K562 (cell line): ENCODE data around the gene ZNF547. TPM values are rescaled to one million over a fixed set of nuclear protein-coding genes. Genes with fewer than 3 reads are reported as not detected.

Experiments
- ATAC-seq: fragments of 200-7000 bp; cut with Tn5 transposase; 3 replicates; pipeline ENCODE4 v1.9.1; 2020; ENCODE audit warnings: moderate library complexity
- BruUV-seq: library from RNA; stranded (reverse); fragments of 400-500 nt; replicated peaks from 2 replicates; lab custom pipeline; 2021; lab: Mats Ljungman, UMichigan
- CTCF ChIA-PET: fragments of 300-600 bp; formaldehyde crosslinking; extraction: SDS; loops from one replicate; lab custom pipeline; 2021; ENCODE audit warnings: low intra/inter-chr PET ratio; lab: Yijun Ruan, JAX
- POLR2A ChIA-PET: fragments of 300-600, 350-650 bp; sonication (Branson Sonifier 250); formaldehyde crosslinking; extraction: SDS; loops from one replicate; lab custom pipeline; 2021; ENCODE audit warnings: antibody characterized with exemption, inconsistent platforms; lab: Yijun Ruan, JAX
- DNase-seq, 4 experiments: peaks; one replicate each; pipeline versions ENCODE4 v3.0.0 to v3.0.0-alpha.2; 2011 to 2018; ENCODE audit warnings: low spot score in 3 of 4, mixed read lengths in 3 of 4; ENCODE audit errors: extremely low read depth in 1 of 4
- FAIRE-seq: peaks from 2 replicates; lab custom pipeline; 2011; peaks lifted over from hg19 to GRCh38; lab: Jason Lieb, UNC
- H2AFZ ChIP-seq: 2 replicates; pipeline ENCODE4 v1.6.0; 2011; ENCODE audit warnings: low read depth, low read length, control low read depth, inconsistent platforms
- H3K27ac ChIP-seq: fragments of 200-600 bp; 3 replicates; pipeline ENCODE4 v1.8.0; 2011; ENCODE audit warnings: low read depth, mild to moderate bottlenecking, control low read depth, inconsistent platforms, low read length, moderate library complexity, mixed read lengths; ENCODE audit errors: extremely low read depth
- H3K27me3 ChIP-seq, 2 experiments: fragments of 300-600 bp in 1 of 2; 2 replicates in 1 of 2; 3 replicates in 1 of 2; pipeline versions ENCODE4 v1.6.0 to v1.8.0; 2011; ENCODE audit warnings: inconsistent platforms in 2 of 2, low read length in 2 of 2, mild to moderate bottlenecking in 1 of 2, mixed read lengths in 1 of 2, moderate library complexity in 1 of 2; ENCODE audit not compliant: control insufficient read depth in 2 of 2, insufficient read depth in 2 of 2
- H3K36me3 ChIP-seq: fragments of 300-600 bp; 3 replicates; pipeline ENCODE4 v1.8.0; 2011; ENCODE audit warnings: mild to moderate bottlenecking, low read length, inconsistent platforms; ENCODE audit not compliant: control insufficient read depth, insufficient read depth
- H3K4me1 ChIP-seq, 2 experiments: fragments of 200-600 bp in 1 of 2; replicated peaks in 1 of 2; 2 replicates in 1 of 2; 3 replicates in 1 of 2; pipeline versions ENCODE4 v1.5.1 to v1.8.0; 2011; ENCODE audit warnings: inconsistent platforms in 2 of 2, low read length in 2 of 2, mild to moderate bottlenecking in 1 of 2, mixed read lengths in 1 of 2, moderate library complexity in 1 of 2; ENCODE audit not compliant: control insufficient read depth in 2 of 2, insufficient read depth in 2 of 2
- H3K4me2 ChIP-seq: 2 replicates; pipeline ENCODE4 v1.6.1; 2011; ENCODE audit warnings: low read length, control low read depth, inconsistent platforms, mixed read lengths; ENCODE audit not compliant: insufficient read depth
- H3K4me3 ChIP-seq: fragments of 200-600 bp; sonication (generic), shearing (Covaris generic); 2 replicates; pipeline ENCODE4 v1.5.1; 2016; ENCODE audit warnings: control low read depth, inconsistent platforms
- H3K79me2 ChIP-seq: fragments of 200-600 bp; 3 replicates; pipeline ENCODE4 v1.8.0; 2011; ENCODE audit warnings: low read length, inconsistent platforms; ENCODE audit not compliant: control insufficient read depth, insufficient read depth
- H3K9ac ChIP-seq, 2 experiments: 2 replicates each; pipeline versions ENCODE4 v1.6.0 to v1.6.1; 2011; ENCODE audit warnings: low read depth in 2 of 2, low read length in 2 of 2, control low read depth in 1 of 2, inconsistent platforms in 1 of 2, mild to moderate bottlenecking in 1 of 2, mixed read lengths in 1 of 2; ENCODE audit not compliant: insufficient read depth in 1 of 2
- H3K9me1 ChIP-seq: one replicate; pipeline ENCODE4 v1.6.0; 2011; ENCODE audit warnings: inconsistent platforms, mild to moderate bottlenecking, low read length, moderate library complexity; ENCODE audit not compliant: control insufficient read depth, insufficient read depth
- H3K9me3 ChIP-seq: replicated peaks from 2 replicates; pipeline ENCODE4 v1.5.1; 2011; ENCODE audit warnings: low read depth, low read length, inconsistent platforms; ENCODE audit not compliant: control insufficient read depth, insufficient read depth
- H4K20me1 ChIP-seq: replicated peaks from 2 replicates; pipeline ENCODE4 v1.6.1; 2011; ENCODE audit warnings: low read length, inconsistent platforms, mixed read lengths; ENCODE audit not compliant: control insufficient read depth, insufficient read depth
- BHLHE40 ChIP-seq: IDR thresholded peaks from 2 replicates; pipeline ENCODE4 v1.6.1; 2011; ENCODE audit warnings: low read length, improper control_type of control experiment
- C11orf30 ChIP-seq: fragments of 450-650 bp; IDR thresholded peaks from 2 replicates; pipeline ENCODE4 v1.6.1; 2016; ENCODE audit warnings: low read depth, mild to moderate bottlenecking
- CBX1 ChIP-seq: sonication (generic); IDR thresholded peaks from 2 replicates; pipeline ENCODE4 v1.6.1; 2016; ENCODE audit warnings: antibody characterized with exemption, low read depth, mild to moderate bottlenecking
- E2F3 ChIP-seq: fragments of 250-450 bp; sonication (Bioruptor Pico); IDR thresholded peaks from 2 replicates; pipeline ENCODE4 v1.4.0; 2020; ENCODE audit warnings: mild to moderate bottlenecking
- ETS2 ChIP-seq: IDR thresholded peaks from 2 replicates; pipeline ENCODE4 v1.6.1; 2016; ENCODE audit warnings: borderline replicate concordance, missing genetic modification characterization, mild to moderate bottlenecking, moderate library complexity, missing compliant biosample characterization; ENCODE audit not compliant: poor library complexity, severe bottlenecking
- IRF1 ChIP-seq: sonication (generic); formaldehyde crosslinking; IDR thresholded peaks from 2 replicates; pipeline ENCODE4 v1.8.0; 2022; ENCODE audit warnings: missing genetic modification reagents, mild to moderate bottlenecking, borderline replicate concordance
- JUN ChIP-seq, 2 experiments: sonication (generic) in 1 of 2; formaldehyde crosslinking in 1 of 2; IDR thresholded peaks; 2 replicates each; pipeline versions ENCODE4 v1.6.1 to v1.8.0; 2012 to 2022; ENCODE audit warnings: borderline replicate concordance in 2 of 2, mild to moderate bottlenecking in 2 of 2, improper control_type of control experiment in 1 of 2, low read depth in 1 of 2, low read length in 1 of 2, missing genetic modification reagents in 1 of 2
- OTX1 ChIP-seq: fragments of 450-650 bp; formaldehyde crosslinking; IDR thresholded peaks from 2 replicates; pipeline ENCODE4 v1.4.0; 2022; ENCODE audit warnings: mild to moderate bottlenecking
- RBFOX2 ChIP-seq: fragments of 200-400 bp; formaldehyde crosslinking; IDR thresholded peaks from 2 replicates; pipeline ENCODE4 v1.6.1; 2017; ENCODE audit warnings: low read depth, mild to moderate bottlenecking, low read length, moderate library complexity
- RFX7 ChIP-seq: fragments of 250-450 bp; sonication (Bioruptor Pico); IDR thresholded peaks from 2 replicates; pipeline ENCODE4 v1.5.1; 2021; ENCODE audit warnings: mild to moderate bottlenecking
- SMARCB1 ChIP-seq: IDR thresholded peaks from 2 replicates; pipeline ENCODE4 v1.6.1; 2011; ENCODE audit warnings: improper control_type of control experiment, low read depth; ENCODE audit not compliant: insufficient read length
- STAG1 ChIP-seq: sonication (generic); formaldehyde crosslinking; IDR thresholded peaks from 2 replicates; pipeline ENCODE4 v1.5.0; 2020; ENCODE audit warnings: missing genetic modification reagents, borderline replicate concordance
- TSC22D4 ChIP-seq: fragments of 450-650 bp; IDR thresholded peaks from 2 replicates; pipeline ENCODE4 v1.6.1; 2016; ENCODE audit warnings: missing genetic modification characterization, missing biosample characterization, control low read depth
- USF2 ChIP-seq: sonication (generic); formaldehyde crosslinking; IDR thresholded peaks from 2 replicates; pipeline ENCODE4 v1.5.0; 2020; ENCODE audit warnings: missing genetic modification reagents
- WGBS: fragments of 100-300 bp; shearing (Covaris generic); methylation state at CpG from one replicate; pipeline ENCODE4 v1.1.6; 2016; ENCODE audit warnings: low coverage, mixed read lengths; ENCODE audit not compliant: insufficient coverage; ENCODE audit errors: missing lambda C conversion rate; 5-methylcytosine and 5-hydroxymethylcytosine counted together
- in situ Hi-C: fragments of 300-500 bp; cut with MboI; formaldehyde crosslinking; loops from 4 replicates; pipeline ENCODE4 v1.15.0; 2018; ENCODE audit warnings: inconsistent platforms, mixed read lengths
- intact Hi-C: fragments of 100-400 bp; cut with micrococcal nuclease; formaldehyde crosslinking; loops from 2 replicates; pipeline ENCODE4 v1.14.2; 2022
- polyA plus RNA-seq, 8 experiments: library from polyadenylated mRNA; depleted of rRNA in 4 of 8; stranded (reverse) in 5 of 8; unstranded in 3 of 8; fragments of >200 nt; fragmentation: Nextera tagmentation in 2 of 8; fragmentation: Illumina TruSeq in 1 of 8; extraction: Ambion mirVana in 2 of 8; extraction: Trizol in 1 of 8; gene quantifications; 2 replicates each; pipeline versions ENCODE4 v1.2.1 to v1.2.3, GENCODE V29; 2011 to 2014; ENCODE audit warnings: inconsistent platforms in 1 of 8, missing spikeins in 1 of 8
- total RNA-seq, 7 experiments: library from RNA; depleted of rRNA in 6 of 7; stranded (reverse); fragments of >200 nt in 6 of 7; fragmentation: Illumina TruSeq in 2 of 7; extraction: Trizol in 2 of 7; gene quantifications; 2 replicates each; pipeline versions ENCODE4 v1.2.1 to v1.2.3, GENCODE V29; 2011 to 2021; ENCODE audit warnings: low replicate concordance in 1 of 7
- TF ChIP-seq, protein P1 (sequence below): fragments of 450-650 bp; formaldehyde crosslinking; IDR thresholded peaks from 2 replicates; pipeline ENCODE4 v1.4.0; 2022; ENCODE audit warnings: missing genetic modification characterization
- TF ChIP-seq, protein P2 (sequence below): fragments of 450-650 bp; IDR thresholded peaks from 2 replicates; pipeline ENCODE4 v1.6.1; 2016; ENCODE audit warnings: borderline replicate concordance

Gene ZNF547
- total and polyA plus RNA-seq, 9 of the 15 experiments (the other 6 are each of a cell fraction or from before 2014, with no cell fraction given), result 0.03 to 0.96 (median 0.30) TPM

DNA sequence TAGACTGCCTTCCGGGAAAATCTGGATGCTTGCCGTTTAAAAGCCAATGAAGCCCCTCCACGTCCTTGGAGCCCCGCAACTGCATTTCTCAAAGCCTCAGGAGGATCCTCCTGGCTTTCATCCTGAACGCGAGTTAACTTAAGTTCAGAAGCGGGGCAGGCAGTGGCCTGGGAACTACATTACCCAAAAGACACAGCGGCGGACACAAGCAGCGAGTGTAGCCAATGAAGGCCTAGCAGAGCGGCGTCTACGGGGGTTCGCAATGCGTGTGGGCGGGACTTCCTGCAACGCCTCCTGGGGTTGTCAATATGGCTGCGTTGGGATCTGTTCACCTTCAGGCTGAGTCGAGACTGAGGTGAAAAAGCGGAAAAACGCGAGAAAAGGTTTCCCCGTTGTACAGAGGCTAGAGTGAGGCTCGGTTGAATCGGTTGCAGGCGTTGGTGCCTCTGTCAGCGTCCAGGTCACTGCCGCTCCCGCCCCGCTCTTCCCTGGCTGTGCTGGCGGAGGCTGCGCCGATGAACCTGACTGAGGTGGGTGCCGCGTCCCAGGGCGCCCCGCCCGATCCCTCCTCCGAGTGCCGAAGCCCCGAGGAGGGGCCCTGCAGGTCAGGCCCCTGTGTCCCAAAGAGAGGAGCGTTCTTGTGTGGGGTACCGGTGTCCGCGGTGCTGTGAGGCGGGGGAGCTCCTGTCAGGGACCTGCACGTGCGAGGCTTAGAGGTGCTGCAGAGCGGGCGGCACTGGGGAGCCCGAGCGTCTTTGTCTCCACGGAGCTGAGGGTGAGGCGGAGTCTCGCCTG, 47.7 kb downstream of the ZNF547 start, which contains the start of gene ZNF17:
Gene ZNF17 (plus strand): TSS at position 285 of the 795 bp plus-strand sequence. CDS start 2,455 bp downstream, outside the sequence.
- peak within 1 kb of the TSS; percentile 59 for H3K27ac ChIP-seq
- H3K4me3 ChIP-seq, result peak within 1 kb of the TSS; percentile 98
- H3K9ac ChIP-seq, result peak within 1 kb of the TSS; percentile 75 to 98
- ChIA-PET CTCF (no interaction called here), POLR2A (interaction anchor here (0.6 to 1.6 kb wide), 3 partner anchors 8 to 32 kb away, joined by 3 to 6 read pairs (median 3); partner anchors contain the start of gene ZNF548)
- BruUV-seq, result TSS peak; percentile 81
- peak; percentile 93 to 95 (median 94) for DNase-seq
- H3K36me3 ChIP-seq, result peaks cover 8% of the 10 kb centered on the region; the same call in 2 of the 3 replicates
- H4K20me1 ChIP-seq, result no peaks in the 10 kb centered on the region
- H3K79me2 ChIP-seq, result peaks cover 12% of the 10 kb centered on the region
- intact Hi-C loops (no loop called here), in situ Hi-C loops (no loop called here)
- H3K4me2 ChIP-seq, result peak within 1 kb of the TSS; percentile 89
- H3K27me3 ChIP-seq, result no peaks in the 10 kb centered on the region
- H3K4me1 ChIP-seq, result peaks cover 3 to 15% of the 10 kb centered on the region in 2 experiments; a peak in 4 of 5 replicates
- H2AFZ ChIP-seq, result peak within 1 kb of the TSS; percentile 95
- WGBS, result under 1% methylated on average over 52 of the region's 55 CpGs
- peak; percentile 99 for FAIRE-seq
- H3K9me3 ChIP-seq, result no peaks in the 10 kb centered on the region; the same call in 1 of the 2 replicates
- peak; percentile 100 for ATAC-seq
- no peaks in the 10 kb centered on the region for H3K9me1 ChIP-seq
- TF ChIP-seq ETS2, result no peak
- peak; percentile 83 for TF ChIP-seq BHLHE40
- TF ChIP-seq CBX1, result 0 out of 2 replicates have a peak, but pooled peaks have one; percentile 40
- TF ChIP-seq C11orf30, result peak; percentile 97
- TF ChIP-seq, protein P1, sequence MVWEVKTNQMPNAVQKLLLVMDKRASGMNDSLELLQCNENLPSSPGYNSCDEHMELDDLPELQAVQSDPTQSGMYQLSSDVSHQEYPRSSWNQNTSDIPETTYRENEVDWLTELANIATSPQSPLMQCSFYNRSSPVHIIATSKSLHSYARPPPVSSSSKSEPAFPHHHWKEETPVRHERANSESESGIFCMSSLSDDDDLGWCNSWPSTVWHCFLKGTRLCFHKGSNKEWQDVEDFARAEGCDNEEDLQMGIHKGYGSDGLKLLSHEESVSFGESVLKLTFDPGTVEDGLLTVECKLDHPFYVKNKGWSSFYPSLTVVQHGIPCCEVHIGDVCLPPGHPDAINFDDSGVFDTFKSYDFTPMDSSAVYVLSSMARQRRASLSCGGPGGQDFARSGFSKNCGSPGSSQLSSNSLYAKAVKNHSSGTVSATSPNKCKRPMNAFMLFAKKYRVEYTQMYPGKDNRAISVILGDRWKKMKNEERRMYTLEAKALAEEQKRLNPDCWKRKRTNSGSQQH (CRISPR knock-in tag), result no peak
- no peak for TF ChIP-seq OTX1
- no peak for TF ChIP-seq SMARCB1
- TF ChIP-seq, protein P2, sequence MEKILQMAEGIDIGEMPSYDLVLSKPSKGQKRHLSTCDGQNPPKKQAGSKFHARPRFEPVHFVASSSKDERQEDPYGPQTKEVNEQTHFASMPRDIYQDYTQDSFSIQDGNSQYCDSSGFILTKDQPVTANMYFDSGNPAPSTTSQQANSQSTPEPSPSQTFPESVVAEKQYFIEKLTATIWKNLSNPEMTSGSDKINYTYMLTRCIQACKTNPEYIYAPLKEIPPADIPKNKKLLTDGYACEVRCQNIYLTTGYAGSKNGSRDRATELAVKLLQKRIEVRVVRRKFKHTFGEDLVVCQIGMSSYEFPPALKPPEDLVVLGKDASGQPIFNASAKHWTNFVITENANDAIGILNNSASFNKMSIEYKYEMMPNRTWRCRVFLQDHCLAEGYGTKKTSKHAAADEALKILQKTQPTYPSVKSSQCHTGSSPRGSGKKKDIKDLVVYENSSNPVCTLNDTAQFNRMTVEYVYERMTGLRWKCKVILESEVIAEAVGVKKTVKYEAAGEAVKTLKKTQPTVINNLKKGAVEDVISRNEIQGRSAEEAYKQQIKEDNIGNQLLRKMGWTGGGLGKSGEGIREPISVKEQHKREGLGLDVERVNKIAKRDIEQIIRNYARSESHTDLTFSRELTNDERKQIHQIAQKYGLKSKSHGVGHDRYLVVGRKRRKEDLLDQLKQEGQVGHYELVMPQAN, result peak; percentile 88
- no peak for TF ChIP-seq E2F3 (CRISPR knock-in tag)
- no peak for TF ChIP-seq RFX7 (CRISPR knock-in tag)
- no peak for TF ChIP-seq TSC22D4 (tag)
- no peak for TF ChIP-seq IRF1 (CRISPR knock-in tag)
- TF ChIP-seq RBFOX2, result peak; percentile 62
- TF ChIP-seq USF2 (CRISPR knock-in tag), result no peak
- no peak for TF ChIP-seq JUN (IDR thresholded peaks at IDR 0.05; ENCODE audit: borderline replicate concordance, low read depth, low read length)
- no peak for TF ChIP-seq JUN (CRISPR knock-in tag; IDR thresholded peaks at IDR 0.05; ENCODE audit: borderline replicate concordance)
- no peak for TF ChIP-seq STAG1 (CRISPR knock-in tag)
